Measurements from ENCODE around the gene LCOR. TPM values are rescaled to one million over a fixed set of nuclear protein-coding genes. Genes with fewer than 3 reads are reported as not detected.

Gene LCOR
- total and polyA plus RNA-seq, 9 of the 15 experiments (the other 6 are each of a cell fraction or from before 2014, with no cell fraction given) = 3.6 to 25.2 (median 14.4) TPM

GRCh38 chr10:97025613-97026242, 193.6 kb downstream of the LCOR start:
- no peak overlapping the region for H3K4me3 ChIP-seq
- no peak overlapping the region for H3K27ac ChIP-seq (ENCODE audit: extremely low read depth, low read depth, low read length)
- POLR2A ChIA-PET = interaction anchor here (0.8 kb wide), 1 partner anchor 32 kb away, joined by 3 read pairs; no protein-coding TSS in a partner anchor
- no peak overlapping the region; the same call in 1 of the 2 replicates for H2AFZ ChIP-seq (ENCODE audit: low read depth, low read length)
- no peaks in the 10 kb centered on the region for H3K79me2 ChIP-seq (ENCODE audit: control insufficient read depth, insufficient read depth, low read length)
- no peak overlapping the region for H3K9ac ChIP-seq (ENCODE audit: insufficient read depth in 1 of 2, low read depth in 2 of 2, low read length in 2 of 2)
- H4K20me1 ChIP-seq (replicated peaks; ENCODE audit: control insufficient read depth, insufficient read depth, low read length) = no peaks in the 10 kb centered on the region
- peaks cover 9 to 29% of the 10 kb centered on the region in 2 experiments; a peak in 4 of 5 replicates for H3K27me3 ChIP-seq (ENCODE audit: control insufficient read depth in 2 of 2, insufficient read depth in 2 of 2, low read length in 2 of 2)
- peaks cover 0 to 4% of the 10 kb centered on the region in 2 experiments; a peak in 2 of 5 replicates for H3K4me1 ChIP-seq (replicated peaks in 1 of 2; ENCODE audit: control insufficient read depth in 2 of 2, insufficient read depth in 2 of 2, low read length in 2 of 2)
- ATAC-seq (peak; percentile 94), FAIRE-seq (peak; percentile 80), DNase-seq (ENCODE audit: extremely low read depth in 1 of 4, low spot score in 3 of 4) (peak; percentile 52 to 65 (median 57))
- no peaks in the 10 kb centered on the region for H3K9me3 ChIP-seq (replicated peaks; ENCODE audit: control insufficient read depth, insufficient read depth, low read depth, low read length)
- no peaks in the 10 kb centered on the region for H3K9me1 ChIP-seq (ENCODE audit: control insufficient read depth, insufficient read depth, low read length)
- intact Hi-C loops (cut with micrococcal nuclease) = loop anchor here (5.0 to 10.0 kb wide), 3 partner anchors 111 to 381 kb away; no protein-coding TSS in a partner anchor
- H3K4me2 ChIP-seq (ENCODE audit: insufficient read depth, low read length) = no peak overlapping the region
- in situ Hi-C loops (cut with MboI) = no loop called here
- no peaks in the 10 kb centered on the region for H3K36me3 ChIP-seq (ENCODE audit: control insufficient read depth, insufficient read depth, low read length)
- CTCF ChIA-PET (ENCODE audit: low intra/inter-chr PET ratio) = interaction anchor here (0.7 to 0.8 kb wide), 2 partner anchors 11 to 630 kb away, joined by 3 to 4 read pairs; no protein-coding TSS in a partner anchor
- BruUV-seq (replicated peaks) = no TSS peak
- 31% methylated on average over 9 of the region's 9 CpGs for WGBS (ENCODE audit: insufficient coverage, low coverage, missing lambda C conversion rate)
- TF ChIP-seq ZNF217 (CRISPR knock-in tag; IDR thresholded peaks at IDR 0.05) (no peak), CTCF (IDR thresholded peaks at IDR 0.05 in 2 of 3, conservative IDR thresholded peaks at IDR 0.05 in 1 of 3; ENCODE audit: insufficient read depth in 2 of 3, low read depth in 1 of 3, low read length in 3 of 3) (peak; percentile 64 to 73 (median 73)), SMARCA4 (IDR thresholded peaks at IDR 0.05) (no peak), POLR2G (IDR thresholded peaks at IDR 0.05; ENCODE audit: low read depth, low read length) (no peak), ZNF717 (CRISPR knock-in tag; IDR thresholded peaks at IDR 0.05) (no peak), ZNF24 (IDR thresholded peaks at IDR 0.05) (no peak), NFRKB (IDR thresholded peaks at IDR 0.05; ENCODE audit: low read depth) (no peak), REST (IDR thresholded peaks at IDR 0.05; ENCODE audit: borderline replicate concordance) (peak; percentile 53; the same call in 1 of the 2 replicates), REST (CRISPR knock-in tag; IDR thresholded peaks at IDR 0.05; ENCODE audit: low read depth) (no peak), CTCFL (IDR thresholded peaks at IDR 0.05; ENCODE audit: borderline replicate concordance, insufficient read depth, low read depth, low read length, poor library complexity, severe bottlenecking) (peak; percentile 28)
